Measurements from ENCODE around the gene CDCA8. TPM values are rescaled to one million over a fixed set of nuclear protein-coding genes. Genes with fewer than 3 reads are reported as not detected.
"Not testable (repeated sequence)": the region's sequence is repeated elsewhere in the genome, so short reads cannot be mapped to it uniquely, and the experiment has no call there.

CDCA8 gene
- total RNA-seq, 2 donors from 2014 or later, result 14.9 to 44.5 TPM

DNA sequence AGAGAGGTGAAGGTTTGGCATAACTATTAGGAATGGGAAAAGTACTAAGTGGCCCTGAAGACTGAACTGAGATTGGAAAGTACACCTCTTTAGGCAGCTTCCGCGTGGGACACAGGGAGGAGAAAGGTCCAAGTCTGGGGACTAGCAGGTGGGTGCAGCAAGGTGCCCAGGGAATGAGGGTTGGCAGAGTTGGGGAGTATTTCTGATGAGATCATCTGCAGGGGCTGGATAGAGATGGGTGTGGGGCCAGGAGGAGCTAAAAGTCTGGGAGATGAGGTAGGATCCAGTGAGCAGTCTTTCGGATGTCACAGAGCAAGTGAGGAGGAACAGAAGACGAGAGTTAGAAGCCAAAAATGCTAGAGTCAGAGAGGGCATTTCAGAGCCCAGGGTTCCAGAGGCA, 36.1 kb downstream of the CDCA8 start:
- no peak for DNase-seq
- H3K9ac ChIP-seq (ENCODE audit: low read depth in 2 of 2, low read length in 2 of 2), result no peak overlapping the region
- no peaks in the 10 kb centered on the region for H3K9me3 ChIP-seq
- no peaks in the 10 kb centered on the region for H3K4me1 ChIP-seq
- H3K27ac ChIP-seq, result no peak overlapping the region
- H3K4me3 ChIP-seq, result no peak overlapping the region
- no peaks in the 10 kb centered on the region for H3K27me3 ChIP-seq
- H3K36me3 ChIP-seq, result no peaks in the 10 kb centered on the region
- TF ChIP-seq, protein P1, sequence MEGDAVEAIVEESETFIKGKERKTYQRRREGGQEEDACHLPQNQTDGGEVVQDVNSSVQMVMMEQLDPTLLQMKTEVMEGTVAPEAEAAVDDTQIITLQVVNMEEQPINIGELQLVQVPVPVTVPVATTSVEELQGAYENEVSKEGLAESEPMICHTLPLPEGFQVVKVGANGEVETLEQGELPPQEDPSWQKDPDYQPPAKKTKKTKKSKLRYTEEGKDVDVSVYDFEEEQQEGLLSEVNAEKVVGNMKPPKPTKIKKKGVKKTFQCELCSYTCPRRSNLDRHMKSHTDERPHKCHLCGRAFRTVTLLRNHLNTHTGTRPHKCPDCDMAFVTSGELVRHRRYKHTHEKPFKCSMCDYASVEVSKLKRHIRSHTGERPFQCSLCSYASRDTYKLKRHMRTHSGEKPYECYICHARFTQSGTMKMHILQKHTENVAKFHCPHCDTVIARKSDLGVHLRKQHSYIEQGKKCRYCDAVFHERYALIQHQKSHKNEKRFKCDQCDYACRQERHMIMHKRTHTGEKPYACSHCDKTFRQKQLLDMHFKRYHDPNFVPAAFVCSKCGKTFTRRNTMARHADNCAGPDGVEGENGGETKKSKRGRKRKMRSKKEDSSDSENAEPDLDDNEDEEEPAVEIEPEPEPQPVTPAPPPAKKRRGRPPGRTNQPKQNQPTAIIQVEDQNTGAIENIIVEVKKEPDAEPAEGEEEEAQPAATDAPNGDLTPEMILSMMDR (IDR thresholded peaks at IDR 0.05), result no peak
- intact Hi-C loops (cut with DNase I), result no loop called here

DNA sequence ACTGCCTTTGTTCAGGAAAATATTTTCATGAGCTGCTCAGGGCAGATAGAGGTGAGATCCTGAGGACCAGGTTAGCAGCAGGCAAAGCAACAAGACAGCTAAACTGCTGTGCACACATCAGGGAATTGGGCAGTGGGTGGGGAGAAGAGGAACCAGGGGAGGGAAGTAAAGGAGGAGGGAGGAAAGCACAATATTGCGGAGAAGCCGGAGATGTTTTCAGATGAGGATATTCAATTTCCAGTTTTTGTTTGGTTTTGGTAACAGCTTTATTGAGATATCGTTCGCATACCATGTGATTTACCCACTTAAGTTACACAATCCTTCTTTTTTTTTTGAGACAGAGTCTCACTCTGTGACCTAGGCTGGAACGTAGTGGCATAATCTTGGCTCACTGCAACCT, 38.1 kb downstream of the CDCA8 start:
- Histone ChIP-seq H3K4me3 (no peak overlapping the region), H3K36me3 (no peaks in the 10 kb centered on the region), H3K27me3 (no peaks in the 10 kb centered on the region), H3K27ac (no peak overlapping the region), H3K4me1 (no peaks in the 10 kb centered on the region), H3K9me3 (no peaks in the 10 kb centered on the region), H3K9ac (ENCODE audit: low read depth in 2 of 2, low read length in 2 of 2) (no peak overlapping the region)
- TF ChIP-seq, protein P1 (IDR thresholded peaks at IDR 0.05), result no peak
- intact Hi-C loops (cut with DNase I), result loop anchor here (10.0 kb wide), 1 partner anchor 74 kb away; the partner anchor contains the start of genes C1orf122 and YRDC
- DNase-seq, result no peak

DNA sequence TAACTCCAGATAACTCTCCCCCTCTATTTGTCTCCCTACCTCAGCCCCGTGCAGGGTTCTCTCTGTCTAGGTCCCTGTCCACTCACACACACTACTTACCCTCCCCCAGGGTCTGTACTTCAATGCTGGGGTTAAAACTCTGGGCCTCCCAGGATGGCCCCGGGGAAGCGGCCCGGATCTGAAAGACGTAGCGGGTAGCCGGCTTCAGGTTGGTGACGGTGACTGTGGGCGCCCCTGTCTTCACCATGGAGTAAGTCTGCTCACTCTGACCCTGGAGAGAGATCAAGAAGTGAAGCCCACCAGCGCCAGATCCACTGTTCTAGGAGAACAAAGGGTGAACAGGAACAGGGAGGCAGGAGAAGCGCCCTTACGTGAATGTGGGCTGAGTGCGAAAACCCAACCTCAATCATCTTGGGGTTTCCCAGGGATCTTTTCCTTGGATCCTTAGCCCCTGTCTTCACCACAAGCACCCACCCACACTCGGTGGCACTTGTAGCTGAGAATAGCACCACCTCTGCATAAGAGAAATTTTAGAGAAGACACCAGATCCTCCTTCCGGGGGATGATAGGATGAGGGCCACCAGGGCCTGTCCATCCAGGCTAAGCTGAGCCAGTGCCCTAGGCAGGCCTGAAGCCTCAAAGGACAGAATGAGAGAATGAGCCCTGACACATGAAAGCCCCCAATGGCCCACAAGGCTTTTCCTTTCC, 39.1 kb downstream of the CDCA8 start:
- no peaks in the 10 kb centered on the region for H3K4me1 ChIP-seq
- no peak overlapping the region for H3K9ac ChIP-seq (ENCODE audit: low read depth in 2 of 2, low read length in 2 of 2)
- TF ChIP-seq, protein P1 (IDR thresholded peaks at IDR 0.05), result no peak
- DNase-seq, result no peak
- no peak overlapping the region for H3K27ac ChIP-seq
- no peaks in the 10 kb centered on the region for H3K36me3 ChIP-seq
- no peaks in the 10 kb centered on the region for H3K27me3 ChIP-seq
- H3K9me3 ChIP-seq, result no peaks in the 10 kb centered on the region
- no peak overlapping the region for H3K4me3 ChIP-seq
- intact Hi-C loops (cut with DNase I), result loop anchor here (10.0 kb wide), 1 partner anchor 73 kb away; the partner anchor contains the start of genes C1orf122 and YRDC

DNA sequence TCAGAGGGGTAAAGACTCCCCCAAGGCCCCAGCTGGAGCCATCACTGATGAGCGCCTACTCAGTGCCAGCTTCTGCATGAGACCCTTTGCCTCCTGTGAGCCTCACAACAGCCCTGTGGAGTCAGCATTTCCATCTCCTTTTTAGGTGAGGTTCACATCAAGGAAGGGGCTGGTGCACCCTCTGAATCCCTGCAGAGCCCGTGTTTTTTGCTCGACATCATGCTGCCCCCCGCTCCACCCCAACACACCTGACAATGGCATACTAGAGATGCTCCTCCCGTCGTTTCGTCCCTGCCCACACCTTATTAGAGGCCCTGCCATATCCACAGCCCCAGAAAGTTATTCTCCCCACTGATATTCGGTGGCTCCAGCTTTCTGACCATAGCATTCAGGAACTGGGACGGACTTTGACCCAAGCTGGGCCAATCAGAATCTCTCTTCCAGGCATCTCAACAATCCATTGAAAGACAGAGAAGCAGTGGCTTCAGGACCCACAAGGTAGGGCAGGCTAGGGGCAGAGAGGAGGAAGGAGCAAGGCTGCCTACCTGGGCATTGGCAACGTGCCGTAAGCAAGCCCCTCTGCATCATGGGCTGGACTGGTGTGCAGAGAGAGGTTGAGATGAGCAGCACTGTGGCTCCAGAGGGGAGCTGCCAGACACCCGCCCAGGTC, 39.9 kb downstream of the CDCA8 start:
- H3K4me3 ChIP-seq, result no peak overlapping the region
- H3K9ac ChIP-seq (ENCODE audit: low read depth in 2 of 2, low read length in 2 of 2), result peak overlapping the region in 1 of 2 donors; percentile 61
- H3K27ac ChIP-seq, result no peak overlapping the region
- no peaks in the 10 kb centered on the region for H3K9me3 ChIP-seq
- DNase-seq, result peak; percentile 78
- H3K36me3 ChIP-seq, result no peaks in the 10 kb centered on the region
- H3K4me1 ChIP-seq, result no peaks in the 10 kb centered on the region
- no peaks in the 10 kb centered on the region for H3K27me3 ChIP-seq
- TF ChIP-seq, protein P1 (IDR thresholded peaks at IDR 0.05), result no peak
- intact Hi-C loops (cut with DNase I), result loop anchor here (10.0 kb wide), 1 partner anchor 73 kb away; the partner anchor contains the start of genes C1orf122 and YRDC

DNA sequence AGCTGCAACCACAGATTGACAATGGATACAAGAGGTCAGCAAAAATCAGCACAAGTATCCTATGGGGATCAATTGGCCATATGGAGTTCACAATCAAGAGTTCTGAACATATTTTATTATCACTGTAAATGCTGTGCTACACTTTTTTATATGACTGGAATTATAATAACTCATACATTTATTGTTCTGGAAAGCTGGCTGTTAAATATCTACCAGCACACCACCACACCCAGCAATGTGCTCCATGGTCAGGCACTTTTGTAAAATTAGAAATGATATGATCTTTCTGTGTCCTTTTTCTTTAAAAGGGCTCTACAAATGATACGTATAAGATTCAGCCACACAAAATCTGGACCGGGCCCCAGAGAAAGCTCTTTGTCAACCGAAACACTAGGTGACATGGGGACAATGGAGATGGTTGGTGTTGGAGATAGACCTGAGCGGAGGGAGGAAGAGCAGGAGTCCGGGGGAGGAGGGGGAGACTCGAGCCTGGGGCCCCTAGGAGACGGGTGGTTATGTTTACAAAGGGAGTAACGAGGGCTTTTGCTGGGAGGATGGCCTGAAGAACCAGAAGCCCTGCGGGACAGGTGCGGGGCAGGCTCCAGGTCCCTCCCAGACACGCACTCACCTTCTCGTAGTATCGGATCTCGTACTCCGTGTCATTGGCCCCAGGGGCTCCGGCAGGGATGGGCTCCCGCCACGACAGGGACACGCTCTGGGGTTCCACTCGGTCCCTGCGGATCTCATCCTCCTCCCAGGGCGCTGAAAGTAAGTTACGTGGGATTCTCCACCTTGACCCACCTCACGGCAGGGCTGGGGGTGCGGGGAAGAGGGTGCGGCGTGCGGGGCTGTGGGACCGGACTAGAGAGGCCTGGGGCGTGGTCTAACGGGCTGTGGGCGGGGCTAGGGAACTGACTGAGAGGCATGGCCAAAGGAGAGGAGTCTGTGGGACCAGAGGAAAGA, 42.6 kb downstream of the CDCA8 start:
- intact Hi-C loops (cut with DNase I), result loop anchor here (10.0 kb wide), 1 partner anchor 70 kb away; the partner anchor contains the start of genes C1orf122 and YRDC
- Histone ChIP-seq H3K9ac (ENCODE audit: low read depth in 2 of 2, low read length in 2 of 2) (peak overlapping the region; percentile 44 to 76), H3K36me3 (no peaks in the 10 kb centered on the region), H3K4me1 (peaks cover 4% of the 10 kb centered on the region), H3K4me3 (peak overlapping the region; percentile 48), H3K9me3 (no peaks in the 10 kb centered on the region), H3K27me3 (no peaks in the 10 kb centered on the region), H3K27ac (peak overlapping the region; percentile 92)
- peak; percentile 96 for DNase-seq
- TF ChIP-seq, protein P1 (IDR thresholded peaks at IDR 0.05), result no peak

DNA sequence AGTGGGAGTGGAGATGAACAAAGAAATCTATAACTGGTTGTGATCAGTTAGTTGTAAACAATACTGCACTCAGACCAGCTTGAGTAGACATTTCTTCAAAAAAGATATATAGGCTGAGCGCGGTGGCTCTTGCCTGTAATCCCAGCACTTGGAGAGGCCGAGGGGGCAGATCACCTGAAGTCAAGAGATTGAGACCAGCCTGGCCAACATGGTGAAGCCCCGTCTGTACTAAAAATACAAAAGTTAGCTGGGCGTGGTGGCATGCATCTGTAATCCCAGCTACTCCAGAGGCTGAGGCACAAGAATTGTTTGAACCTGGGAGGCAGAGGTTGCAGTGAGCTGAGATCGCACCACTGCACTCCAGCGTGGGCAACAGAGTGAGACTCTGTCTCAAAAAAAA, 45.7 kb downstream of the CDCA8 start:
- not testable (repeated sequence) for H3K4me1 ChIP-seq; H3K27ac ChIP-seq; H3K9me3 ChIP-seq; H3K27me3 ChIP-seq; DNase-seq; H3K9ac ChIP-seq (ENCODE audit: low read depth in 2 of 2, low read length in 2 of 2); H3K36me3 ChIP-seq; H3K4me3 ChIP-seq
- intact Hi-C loops (cut with DNase I), result loop anchor here (10.0 kb wide), 1 partner anchor 67 kb away; the partner anchor contains the start of genes C1orf122 and YRDC

DNA sequence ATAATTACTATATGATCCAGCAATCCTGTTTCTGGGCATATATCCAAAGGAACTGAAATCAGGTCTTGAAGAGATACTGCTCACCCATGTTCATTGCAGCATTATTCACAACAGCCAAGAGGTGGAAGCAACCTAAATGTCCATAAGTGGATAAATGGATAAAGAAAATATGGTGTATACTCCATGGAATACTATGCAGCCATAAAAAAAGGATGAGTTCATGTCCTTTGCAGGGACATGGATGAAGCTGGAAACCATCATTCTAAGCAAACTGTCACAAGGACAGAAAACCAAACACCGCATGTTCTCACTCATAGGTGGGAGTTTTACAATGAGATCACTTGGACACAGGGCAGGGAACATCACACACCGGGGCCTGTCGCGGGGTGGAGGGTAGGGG, 46.3 kb downstream of the CDCA8 start:
- H3K4me3 ChIP-seq; H3K9me3 ChIP-seq; H3K9ac ChIP-seq (ENCODE audit: low read depth in 2 of 2, low read length in 2 of 2); DNase-seq; H3K27me3 ChIP-seq; H3K36me3 ChIP-seq; H3K4me1 ChIP-seq: not testable (repeated sequence)
- H3K27ac ChIP-seq, result peak overlapping the region; percentile 50
- intact Hi-C loops (cut with DNase I), result loop anchor here (10.0 kb wide), 1 partner anchor 66 kb away; the partner anchor contains the start of genes C1orf122 and YRDC
